Inflammatory macrophage treated with lipopolysaccharide for 4 hours (primary cell): ENCODE results near the gene ERICH4.

ENCODE experiments used
- DNase-seq: peaks from one replicate; pipeline ENCODE4 v3.0.0-alpha.2; 2020

ERICH4 gene

DNA sequence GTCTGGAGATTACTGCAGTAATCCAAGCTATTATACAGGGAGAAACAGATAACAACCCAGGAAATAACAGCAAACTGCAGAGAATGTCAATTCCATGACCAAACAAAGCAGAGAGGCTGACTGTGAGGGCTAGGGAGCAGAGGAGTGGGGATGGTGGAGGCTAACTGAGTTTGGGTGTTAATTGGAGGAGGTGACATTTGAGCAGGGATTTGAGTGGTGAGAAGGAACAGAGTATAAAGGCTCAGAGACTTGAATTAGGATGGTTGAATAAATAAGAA, 6.3 kb upstream of the ERICH4 start:
- no peak for DNase-seq

DNA sequence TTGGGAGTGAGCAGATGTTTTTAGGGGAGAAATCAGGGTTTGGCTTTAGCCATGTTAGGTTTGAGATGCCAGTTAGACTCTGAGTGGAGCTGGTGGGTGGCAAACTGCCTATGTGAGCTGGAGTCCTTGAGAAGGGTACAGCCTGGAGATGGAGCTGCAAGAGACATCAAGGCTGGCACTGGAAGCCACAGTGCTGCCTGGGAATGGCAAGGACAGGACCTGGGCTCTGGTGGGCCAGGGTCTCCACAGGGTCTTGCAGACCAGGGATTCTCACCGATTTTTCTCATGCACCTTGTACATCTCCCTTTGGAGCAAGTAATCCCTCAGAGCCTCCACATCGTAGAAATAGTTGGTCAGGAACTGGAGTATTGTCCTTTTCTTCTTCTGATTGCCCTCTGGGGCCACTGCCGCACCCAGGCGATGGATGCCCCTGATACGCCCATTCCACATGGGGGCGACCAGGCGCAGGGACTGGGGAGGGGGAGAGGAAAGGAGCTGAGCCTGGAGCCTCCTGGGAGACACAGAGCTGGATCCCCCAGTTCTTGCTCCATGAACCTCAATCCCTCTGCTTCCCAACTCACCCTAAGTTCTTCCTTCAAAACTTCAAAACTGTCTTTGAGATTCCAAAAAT, 4.9 kb upstream of the ERICH4 start:
- DNase-seq = no peak

DNA sequence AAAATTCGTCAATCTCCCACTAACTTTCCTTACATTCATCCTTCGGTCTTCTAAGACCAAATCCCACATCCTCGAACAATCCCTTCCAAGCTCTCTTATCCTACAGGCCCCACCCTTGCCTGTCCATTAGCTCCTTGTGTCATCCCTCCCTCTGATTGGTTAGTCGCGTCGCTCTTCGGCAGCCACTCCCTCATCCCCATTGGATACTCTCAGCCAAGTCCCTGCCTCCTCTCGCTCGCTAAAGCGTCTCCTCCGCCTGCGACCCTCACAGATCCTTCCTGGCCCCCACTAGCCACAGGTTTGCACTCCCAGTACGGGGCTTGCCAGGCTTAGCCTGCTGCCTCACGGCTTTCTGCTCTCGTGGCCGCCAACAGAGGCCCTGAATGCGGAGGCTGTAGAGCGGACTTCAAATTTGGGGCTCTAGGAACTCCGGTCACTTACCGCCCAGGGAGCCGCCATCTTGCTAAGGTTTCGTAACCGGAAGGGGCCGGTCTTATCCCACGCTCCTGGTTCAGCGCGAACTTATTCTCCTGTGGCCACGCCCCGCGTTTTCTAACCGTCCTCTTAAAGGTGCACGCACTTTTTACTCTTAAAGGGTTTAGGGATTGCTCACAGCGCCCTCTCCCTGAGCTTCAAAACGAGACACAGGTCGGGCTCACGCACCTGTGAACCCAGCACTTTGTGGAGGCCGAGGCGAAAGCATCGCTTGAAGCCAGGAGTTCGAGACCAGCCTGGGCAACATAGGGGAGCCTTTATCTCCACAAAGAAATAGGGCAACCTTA, 3.3 kb upstream of the ERICH4 start, which contains the start of gene DMAC2:
DMAC2 (minus strand) TSS at position 472 of the 782 bp plus-strand sequence; CDS start at position 459, 13 bp downstream.
- peak; percentile 98 for DNase-seq

DNA sequence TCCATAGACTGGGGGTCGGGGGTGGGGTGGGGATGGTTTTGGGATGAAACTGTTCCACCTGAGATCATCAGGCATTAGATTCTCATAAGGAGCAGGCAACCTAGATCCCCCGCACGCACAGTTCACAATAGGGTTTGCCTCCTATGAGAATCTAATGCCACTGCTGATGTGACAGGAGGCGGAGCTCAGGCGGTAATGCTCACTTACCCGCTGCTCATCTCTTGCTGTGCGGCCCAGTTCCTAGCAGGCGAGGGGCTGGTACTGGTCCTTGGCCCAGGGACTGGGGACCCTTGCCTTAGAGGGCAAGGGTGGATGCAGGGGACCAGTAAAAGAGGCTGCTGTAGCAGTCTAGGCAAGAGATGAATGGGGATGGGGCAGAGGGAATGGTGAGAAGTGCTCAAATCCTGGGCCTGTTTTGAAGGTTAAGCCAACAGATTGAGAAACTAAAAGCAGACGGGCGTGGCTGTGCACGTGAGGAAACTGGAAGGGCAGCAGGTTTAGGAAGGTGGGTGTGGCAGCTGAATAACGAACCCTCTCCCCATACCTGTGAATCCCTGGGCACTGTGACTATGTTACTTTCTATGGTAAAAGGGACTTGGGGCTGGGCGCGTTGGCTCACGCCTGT, 1.5 kb upstream of the ERICH4 start:
- no peak for DNase-seq

DNA sequence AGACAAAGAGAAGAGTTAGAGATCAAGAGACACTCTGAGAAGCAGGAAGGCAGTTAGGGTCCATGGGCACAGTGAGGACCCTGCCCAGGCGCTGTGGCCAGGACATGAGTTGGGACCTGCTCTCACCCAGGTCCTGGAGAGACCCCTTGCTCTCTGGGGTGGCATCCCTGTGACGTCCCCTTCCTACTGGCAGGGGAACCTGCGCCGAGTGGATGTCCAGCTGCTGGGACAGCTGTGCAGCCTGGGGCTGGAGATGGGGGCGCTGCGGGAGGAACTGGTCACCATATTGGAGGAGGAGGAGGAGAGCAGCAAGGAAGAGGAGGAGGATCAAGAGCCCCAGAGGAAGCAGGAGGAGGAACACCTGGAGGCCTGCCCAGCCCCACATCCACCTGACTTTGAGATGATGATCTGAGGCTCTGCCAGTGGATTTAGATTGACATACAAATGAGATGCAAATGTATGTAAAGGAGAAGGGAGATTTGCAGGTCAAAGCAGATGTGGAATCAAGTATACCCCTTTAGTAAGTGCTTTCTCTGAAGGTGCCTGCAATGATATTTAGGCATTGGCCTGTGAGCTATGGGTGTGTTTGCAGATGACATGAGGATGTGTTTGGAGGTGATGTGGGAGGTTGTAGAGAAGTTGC, 978 bp downstream of the ERICH4 start:
- DNase-seq = no peak

DNA sequence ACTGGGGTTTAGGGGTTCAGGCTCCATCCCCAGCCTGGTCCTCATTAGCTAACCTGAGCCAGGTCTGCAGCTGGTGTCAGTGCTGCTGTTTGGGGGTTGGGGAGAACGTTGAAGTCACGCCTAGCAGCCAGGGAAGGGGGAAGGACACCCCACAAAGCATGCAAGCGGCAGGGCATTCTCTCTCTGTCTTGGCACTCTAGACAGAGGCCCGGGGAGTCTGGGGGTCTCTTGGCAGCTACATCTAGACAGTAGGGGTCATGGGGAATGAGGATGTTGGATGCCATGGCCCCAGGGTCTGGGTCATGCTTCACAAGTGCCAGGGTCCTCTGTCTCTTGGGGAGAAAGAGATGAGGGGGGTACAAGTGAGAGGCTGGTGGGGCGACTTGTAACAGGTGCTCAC, 2.6 kb downstream of the ERICH4 start:
- no peak for DNase-seq

DNA sequence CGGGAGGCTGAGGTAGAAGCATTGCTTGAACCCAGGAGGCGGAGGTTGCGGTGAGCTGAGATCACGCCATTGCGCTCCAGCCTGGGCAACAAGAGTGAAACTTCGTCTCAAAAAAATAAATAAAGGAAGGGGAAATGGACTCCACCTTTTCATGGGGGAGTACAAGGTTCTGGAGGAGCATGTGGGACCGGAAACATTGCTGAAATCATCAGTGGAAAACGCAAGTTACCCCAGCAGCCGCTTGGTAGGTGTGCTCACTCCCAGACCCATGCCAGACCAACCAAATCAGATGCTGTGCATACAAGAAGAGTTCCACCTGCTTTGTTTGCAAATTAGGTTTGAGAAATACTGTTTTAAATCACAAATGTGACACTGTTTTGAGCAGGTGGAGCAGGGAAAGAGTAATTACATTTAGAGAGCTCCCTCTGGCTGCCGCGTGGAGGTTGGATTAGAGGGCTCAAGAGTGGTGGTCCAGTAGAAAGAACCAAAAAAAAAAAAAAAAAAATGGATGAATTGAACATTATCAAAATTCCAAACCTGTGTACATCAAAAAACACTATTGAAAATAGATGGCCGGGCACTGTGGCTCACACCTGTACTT, 4.9 kb downstream of the ERICH4 start:
- no peak for DNase-seq

DNA sequence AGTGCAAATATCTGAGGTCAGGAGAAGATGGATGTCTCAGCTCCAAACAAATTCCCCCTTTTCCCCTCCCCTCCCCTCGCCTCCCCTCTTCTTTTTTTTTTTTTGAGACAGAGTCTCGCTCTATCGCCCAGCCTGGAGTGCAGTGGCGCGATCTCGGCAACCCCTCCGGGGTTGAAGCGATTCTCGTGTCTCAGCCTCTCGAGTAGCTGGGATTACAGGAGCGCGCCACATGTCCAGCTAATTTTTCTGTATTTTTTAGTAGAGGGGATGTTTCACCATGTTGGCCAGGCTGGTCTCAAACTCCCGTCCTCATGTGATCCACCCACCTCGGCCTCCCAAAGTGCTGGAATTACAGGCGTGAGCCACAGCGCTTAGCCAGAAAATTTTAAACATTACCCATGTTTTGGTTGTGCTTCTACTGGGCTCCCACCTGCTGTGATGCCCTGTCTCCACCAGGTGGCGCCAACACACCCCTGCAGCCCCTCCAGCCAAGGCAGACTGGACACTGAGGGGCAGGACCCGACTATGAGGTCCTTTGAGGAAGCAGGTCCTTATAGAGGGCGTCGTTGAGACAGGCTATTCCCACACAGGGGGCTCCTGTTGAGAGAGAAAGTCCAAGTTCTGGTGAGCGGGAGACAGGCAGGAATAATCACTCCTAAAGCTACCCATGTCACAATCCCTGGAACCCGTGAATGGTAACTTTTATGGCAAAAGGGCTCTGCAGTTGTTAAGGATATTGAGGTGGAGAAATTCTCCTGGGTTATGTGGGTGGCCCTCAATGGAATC, 6.3 kb downstream of the ERICH4 start:
- peak; percentile 65 for DNase-seq

DNA sequence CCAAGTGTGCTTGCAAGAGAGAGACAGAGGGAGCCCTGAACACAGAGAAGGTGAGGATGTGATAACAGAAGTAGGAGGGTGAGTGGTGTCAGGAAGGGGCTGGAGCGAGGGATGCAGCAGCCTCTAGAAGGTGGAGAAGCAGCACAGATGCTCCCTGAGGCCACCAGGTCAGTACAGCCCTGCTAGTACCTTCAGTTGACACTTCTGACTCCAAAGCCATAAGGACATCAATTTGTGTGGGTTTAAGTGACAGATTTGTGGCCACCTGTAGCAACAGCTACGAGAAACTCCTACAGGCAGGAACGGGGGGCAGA, 6.9 kb downstream of the ERICH4 start:
- no peak for DNase-seq

DNA sequence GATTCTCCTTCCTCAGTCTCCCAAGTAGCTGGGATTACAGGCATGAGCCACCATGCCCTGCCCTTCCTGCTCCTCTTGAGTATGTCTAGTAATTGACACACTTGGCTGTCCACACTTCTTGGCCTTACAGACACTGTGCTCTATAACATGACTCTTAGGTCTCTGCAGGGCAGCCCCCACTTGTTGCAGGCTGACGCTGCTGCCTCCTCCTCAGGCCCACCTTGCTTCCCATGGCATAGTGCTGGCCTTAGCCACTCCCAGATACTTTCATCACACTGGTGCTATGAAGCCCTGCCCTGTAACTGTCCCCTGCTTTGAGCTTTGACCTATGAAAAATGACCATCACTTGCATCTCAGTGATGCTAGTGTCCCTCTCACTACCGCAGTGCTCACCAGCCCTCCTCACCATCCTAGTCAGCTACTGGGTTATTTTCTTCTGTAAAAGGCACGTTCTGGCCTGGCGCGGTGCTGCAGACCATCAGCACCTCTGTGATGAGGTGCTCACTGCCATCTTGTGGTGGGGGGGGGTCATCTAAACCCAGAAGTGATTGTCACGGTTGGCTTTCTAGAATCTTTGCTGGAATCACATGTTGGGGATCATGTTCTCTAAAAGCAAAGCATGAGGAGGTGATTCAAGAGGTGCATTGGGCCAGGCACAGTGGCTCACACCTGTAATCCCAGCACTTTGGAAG, 9.8 kb downstream of the ERICH4 start:
- DNase-seq = no peak

DNA sequence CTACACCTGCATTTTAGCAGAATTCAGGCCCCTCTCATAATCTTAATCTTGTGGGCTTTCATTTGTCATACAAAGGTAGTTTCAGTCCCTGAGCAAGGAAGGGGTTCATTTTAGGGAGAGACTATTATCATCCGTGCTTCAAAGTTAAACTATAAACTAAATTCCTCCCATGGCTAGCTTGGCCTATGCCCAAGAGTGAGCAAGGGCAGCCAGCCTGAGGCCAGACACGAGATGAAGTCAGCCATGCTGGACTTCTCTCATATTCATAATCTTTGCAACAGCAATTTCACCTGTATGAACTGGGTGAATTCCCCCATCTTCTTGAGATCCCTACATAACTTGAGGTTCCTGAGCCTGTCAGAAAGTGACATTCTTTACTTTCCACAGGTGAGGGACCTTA, 13.0 kb downstream of the ERICH4 start:
- DNase-seq = no peak

DNA sequence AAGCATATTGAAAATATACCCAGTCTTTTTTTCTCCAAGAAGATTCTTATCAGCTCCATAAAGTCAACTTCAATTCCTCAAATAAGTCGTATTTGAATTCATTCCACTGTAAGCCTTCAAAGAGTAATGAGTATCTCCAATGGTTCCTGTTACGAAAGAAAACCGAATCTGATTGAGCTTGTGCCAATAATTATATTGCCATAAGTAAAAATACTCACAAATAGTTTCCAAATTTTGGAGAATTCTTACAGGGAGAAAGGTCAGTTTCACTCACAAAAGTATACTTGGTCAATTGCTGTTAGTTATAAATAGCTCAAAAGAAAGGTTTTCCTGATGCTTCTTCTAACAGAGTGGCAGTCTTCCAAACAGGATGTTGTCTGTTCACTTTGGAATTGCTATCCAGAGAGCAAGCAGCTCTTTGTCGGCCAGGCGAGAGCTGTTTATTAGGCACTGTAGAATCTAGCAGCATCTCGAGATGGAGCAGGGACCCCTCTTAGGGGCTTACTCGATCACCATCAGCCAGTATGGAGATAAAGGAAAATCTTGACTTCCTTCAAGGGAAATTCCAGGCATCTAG, 13.5 kb downstream of the ERICH4 start:
- no peak for DNase-seq

DNA sequence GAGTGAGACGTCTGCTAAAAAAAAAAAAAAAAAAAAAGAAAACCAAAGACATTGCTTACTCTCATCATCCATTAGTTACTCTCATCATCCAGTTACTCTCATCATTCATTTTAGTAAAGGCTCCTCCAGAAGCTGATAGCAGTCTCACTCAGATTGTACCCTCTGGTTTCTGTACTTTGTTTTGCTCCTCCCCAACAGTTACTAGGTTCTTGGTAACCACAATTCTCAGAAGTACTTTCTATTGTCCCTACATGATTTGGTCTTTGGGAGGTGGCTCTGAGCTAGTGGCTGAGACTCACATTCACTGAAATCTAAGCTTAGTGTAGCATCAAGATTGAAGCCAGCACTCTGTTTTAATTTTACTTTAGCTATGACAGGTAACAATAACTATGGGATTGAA, 14.3 kb downstream of the ERICH4 start:
- DNase-seq = no peak

DNA sequence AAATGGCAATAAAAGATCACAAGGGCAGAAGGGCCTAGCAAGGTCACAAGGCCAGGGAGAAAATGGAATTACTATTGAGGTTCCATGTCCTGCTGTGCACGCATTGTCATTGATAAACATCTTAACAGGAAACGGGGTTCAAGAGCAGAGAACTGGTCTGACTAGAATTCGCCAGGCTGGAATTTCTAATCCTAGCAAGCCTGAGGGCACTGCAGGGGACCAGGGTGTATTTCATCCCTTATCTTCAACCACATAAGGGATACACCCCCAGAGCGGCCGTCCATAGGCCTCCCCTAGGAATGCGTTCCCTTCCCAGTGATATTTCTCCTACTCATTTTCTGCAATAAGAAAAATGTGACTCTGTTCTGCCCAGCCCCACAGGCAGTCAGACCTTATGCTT, 19.5 kb downstream of the ERICH4 start:
- no peak for DNase-seq

DNA sequence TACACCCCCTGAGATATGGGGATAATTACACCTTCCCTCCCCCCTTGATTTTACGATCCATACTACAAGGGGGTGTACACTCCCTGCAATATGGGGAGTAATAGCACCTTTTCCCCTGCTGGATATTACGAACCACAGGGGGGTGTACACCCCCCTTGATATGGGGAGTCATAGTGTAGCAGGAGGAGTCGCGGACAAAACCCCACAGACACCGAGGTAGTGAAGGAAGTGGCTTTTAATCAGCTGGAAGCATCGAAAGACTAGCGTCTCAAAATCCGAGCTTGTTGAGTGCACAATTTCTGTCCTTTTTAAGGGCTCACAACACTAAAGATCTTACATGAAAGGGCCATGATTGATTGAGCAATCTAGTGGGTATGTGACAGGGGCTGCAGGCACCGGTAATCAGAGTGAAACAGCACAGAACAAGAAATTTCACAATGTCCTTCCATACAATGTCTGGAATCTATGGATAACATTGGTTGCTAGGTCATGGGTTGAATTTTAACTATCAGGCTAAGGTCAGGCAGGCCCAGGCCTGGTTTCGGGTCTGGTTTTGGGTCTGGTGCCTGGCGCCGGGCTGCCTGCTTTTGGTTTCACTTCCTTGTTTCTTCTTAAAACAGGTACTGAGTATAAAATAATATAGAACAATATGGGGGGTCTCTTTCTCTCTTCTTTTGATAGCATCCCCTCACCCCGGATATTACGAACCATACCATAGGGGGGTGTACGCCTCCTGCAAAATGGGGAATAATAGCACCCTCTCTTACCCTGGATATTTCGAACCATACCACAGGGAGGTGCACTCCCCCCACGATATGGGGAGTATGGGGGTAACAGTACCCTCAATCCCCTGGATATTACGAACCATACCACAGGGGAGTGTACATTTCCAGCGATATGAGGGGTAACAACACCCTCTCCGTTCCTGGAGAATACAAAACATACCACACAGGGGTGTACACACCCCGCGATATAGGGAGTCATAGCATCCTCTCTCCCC, 20.6 kb downstream of the ERICH4 start:
- peak; percentile 26 for DNase-seq

DNA sequence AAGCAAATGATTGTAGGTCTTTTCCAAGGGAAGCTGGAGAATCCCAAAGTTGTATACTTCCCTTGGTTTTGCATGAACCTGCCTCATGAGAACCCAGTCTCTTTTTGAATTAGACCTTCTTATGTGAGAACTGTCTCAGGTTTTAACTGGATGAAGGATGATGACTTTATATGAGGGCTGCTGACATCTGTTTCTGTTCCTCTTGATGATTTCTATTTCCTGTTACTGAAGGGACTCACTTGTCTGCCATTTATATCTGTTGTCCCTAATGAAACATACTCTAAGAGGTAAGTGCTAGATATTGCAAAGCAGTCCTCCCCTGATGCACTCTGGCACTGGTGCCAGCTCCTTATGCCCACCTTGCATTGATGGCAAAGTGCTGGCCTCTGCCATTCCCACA, 33.6 kb downstream of the ERICH4 start:
- DNase-seq = peak; percentile 1

DNA sequence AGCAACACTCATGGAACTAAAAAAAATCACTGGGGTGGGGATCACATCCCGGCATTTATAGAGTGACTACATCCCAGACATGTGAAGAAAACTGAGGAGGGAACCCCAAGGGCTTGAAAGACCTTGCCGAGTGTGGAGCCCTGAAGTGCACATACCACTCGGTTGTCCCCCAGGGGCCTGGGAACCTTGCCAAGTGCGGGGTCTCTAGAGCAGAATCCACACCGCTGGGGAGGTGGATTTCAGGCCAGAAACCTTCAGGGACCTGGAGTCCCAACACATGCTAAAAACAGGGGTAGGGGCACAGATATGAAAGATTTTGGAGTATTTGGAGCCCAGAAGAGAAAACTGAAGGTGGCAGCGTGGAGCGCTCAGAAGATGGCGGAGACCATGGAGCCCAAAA, 35.2 kb downstream of the ERICH4 start:
- DNase-seq = no peak

DNA sequence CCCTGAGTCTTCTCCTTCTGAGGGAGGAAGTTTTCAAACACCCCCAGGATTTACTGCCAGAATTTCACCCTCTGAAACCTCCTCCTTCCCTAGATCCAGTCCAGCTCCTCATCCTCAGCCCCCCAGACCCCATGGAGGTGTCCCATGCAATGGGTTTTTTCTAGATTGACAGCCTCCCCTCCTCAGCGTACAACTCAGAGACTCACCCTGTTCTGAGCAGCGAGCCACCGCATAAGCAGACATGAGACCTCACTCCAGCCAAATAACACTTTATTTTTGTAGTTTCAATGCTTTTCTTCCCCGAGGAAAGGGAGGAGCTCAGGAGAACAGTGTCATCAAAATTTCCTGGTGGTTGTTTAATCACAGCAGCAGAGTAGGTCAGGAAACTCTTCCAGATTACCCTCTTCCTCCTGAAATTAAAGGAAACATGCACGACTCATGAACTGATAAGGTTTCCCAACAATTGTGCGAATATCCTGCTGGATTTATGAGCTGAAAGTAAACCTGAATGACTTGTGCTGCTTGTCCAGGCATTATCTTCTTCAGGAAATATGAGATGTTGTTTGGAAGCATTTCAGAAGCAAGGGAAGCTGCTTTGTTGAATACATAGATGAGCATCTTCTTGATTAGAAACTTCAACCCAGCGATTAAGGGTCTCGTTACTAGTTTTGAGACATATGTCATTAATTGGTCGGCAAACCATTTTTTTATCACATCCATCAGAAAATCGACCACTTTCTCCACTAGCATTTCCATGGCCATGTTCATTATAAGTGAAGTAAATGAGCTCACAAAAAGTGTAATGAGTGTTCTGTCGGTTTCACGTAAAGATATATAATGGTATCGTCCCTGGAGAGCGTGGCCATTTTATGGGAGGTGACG, 36.2 kb downstream of the ERICH4 start:
- no peak for DNase-seq

DNA sequence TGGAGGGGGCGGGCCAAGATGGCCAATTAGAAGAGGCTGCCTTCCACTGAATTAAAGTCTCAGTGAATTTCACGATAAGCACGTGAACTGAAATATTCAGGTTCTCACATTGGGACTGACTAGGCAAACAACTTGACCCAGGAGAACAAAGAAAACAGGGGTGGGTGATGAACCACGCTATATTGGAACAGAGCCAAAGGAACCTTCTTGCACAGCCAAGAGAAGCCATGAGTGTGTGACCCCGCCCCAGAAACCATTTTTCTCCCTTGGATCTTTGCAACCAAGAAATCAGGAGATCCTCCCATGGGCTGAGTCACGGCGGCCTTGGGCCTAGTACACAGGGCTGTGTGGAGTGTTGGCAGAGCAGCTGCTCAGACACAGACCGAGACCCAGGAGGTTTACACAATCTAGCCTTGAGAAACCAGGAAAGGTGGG, 36.8 kb downstream of the ERICH4 start:
- no peak for DNase-seq
